Central memory CD4-positive, alpha-beta T cell (primary cell): ENCODE measurements around the gene PHKB.

Experiments used
- DNase-seq: peaks from one replicate; pipeline ENCODE4 v3.0.0; 2022

PHKB gene

GRCh38 chr16:47734081-47734857 is 273.1 kb downstream of the PHKB start:
- DNase-seq, result no peak

DNA sequence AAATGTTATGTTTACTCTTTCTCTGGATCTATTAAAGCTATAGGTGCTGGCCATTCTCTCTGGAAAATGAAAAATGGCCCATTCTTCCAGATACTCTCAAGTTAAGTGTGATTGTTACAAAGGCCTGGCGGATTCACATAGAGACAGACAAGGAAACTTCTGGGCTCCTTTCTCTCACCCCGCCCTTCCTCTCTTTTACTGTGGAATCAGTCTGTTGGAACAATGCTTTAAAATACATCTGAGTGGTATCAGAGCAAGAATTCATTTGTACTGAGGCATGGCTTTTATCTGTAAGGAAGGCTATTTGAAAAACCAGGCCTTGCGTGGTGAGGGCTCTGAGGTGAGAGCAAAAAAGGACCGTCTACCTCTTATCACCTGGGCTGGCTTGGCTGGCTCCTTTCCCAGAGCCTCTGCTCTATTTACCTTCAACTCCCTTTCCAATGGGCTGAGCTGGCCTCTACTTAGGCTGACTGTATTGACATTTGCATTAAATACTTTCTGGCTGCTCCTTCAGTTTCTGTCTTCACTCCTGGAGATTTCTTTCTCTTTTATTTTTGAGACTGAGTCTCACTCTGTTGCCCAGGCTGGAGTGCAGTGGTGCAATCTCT is 274.0 kb downstream of the PHKB start:
- no peak for DNase-seq

DNA sequence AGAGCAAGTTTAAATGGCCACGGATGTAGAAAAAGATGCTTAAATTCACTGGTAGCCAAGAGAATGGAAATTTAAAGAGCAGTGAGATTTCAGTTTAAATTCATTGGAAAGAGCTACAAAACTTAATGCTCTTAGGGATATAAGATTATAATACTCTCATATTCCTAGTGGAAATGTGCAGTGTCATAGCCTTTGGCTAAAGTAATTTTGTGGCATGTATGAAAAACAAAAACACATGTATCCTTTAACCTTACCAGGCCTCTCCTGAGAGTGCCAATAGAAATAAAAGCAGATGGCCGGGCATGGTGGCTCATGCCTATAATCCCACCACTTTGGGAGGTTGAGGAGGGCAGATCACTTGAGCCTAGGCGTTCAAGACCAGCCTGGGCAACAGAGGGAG is 289.2 kb downstream of the PHKB start:
- no peak for DNase-seq
